ENCODE data around the gene NEURL1B. TPM values are rescaled to one million over a fixed set of nuclear protein-coding genes. Genes with fewer than 3 reads are reported as not detected.

NEURL1B gene
- total RNA-seq, 4 donors from 2014 or later, result 10.3 to 86.5 (median 17.8) TPM

DNA sequence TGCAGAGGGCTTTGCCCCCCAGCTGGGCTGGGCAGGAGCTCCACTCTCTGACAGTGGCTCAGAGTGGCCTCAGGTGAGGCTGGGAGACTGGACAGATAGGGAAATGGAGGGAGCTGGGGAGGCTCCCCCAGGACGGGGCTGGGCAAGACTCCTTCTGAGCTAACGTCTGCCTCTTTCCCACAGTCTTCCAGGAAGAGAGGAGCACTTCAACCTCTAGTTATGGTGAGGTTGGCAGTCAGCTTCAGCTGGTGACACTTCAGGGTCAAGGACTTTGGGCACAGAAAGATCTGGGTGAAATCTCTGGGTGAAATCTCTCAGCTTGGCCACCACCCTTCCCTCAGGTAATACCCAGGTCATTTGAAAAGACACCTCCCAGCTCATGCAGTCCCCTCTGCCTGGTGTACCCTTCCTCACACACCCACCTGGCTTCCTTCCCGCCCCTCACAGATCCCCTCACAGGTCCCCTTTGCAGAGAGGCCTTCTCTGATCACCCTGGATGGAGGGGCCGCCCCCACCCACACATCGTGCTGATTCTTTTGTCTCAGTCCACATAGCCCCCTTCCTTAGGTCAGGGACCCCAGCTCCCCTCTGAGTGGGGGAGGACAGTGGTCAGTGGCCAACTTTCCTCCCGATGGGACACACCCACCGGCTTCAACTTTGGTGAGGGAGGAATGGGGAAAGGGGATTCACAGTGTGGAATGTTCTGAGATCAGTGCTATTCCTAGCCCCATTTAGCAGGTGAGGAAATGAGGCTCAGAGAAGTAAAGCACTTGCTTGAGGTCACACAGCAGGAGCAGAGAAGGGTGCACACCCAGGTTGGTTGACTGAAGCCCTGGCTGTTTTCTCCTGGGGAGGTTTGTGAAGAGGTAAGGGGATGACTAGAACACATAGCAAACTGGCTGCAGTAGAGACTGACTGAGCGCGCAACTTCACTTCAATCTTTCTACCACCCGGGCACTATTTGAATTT, 15.8 kb upstream of the NEURL1B start:
- TF ChIP-seq CTCF (IDR thresholded peaks at IDR 0.05), result no peak
- ATAC-seq (ENCODE audit: low FRiP score) (no peak), DNase-seq (ENCODE audit: low spot score) (no peak)

DNA sequence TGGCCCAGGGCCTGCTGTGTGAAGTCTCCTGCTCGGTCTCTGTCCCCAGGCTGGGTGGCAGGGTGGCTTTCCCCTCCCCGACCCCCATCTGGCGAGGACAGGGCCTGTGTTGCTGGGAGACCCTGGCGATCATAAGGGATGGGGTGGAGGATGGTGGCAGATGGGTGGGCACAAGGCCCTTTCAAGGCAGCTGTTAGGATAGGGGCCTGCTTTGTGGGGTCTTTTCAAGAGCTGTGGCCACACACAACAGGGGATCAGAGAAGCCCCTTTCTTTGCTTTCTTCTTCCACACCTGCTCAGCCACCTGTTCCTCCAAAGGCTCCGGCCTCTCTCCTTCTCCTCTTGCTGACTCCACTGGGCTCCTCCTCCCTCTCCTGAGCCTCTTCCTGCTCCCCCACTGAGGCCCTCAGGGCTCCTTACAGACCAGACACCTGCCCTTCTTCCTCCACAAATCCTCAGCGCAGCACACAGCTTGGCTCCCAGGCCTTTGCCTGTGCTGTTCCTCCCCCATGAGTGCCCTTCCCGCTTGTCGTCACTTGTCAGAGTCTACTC, 15.0 kb upstream of the NEURL1B start:
- ATAC-seq (ENCODE audit: low FRiP score) (no peak), DNase-seq (ENCODE audit: low spot score) (no peak)
- no peak for TF ChIP-seq CTCF (IDR thresholded peaks at IDR 0.05)

DNA sequence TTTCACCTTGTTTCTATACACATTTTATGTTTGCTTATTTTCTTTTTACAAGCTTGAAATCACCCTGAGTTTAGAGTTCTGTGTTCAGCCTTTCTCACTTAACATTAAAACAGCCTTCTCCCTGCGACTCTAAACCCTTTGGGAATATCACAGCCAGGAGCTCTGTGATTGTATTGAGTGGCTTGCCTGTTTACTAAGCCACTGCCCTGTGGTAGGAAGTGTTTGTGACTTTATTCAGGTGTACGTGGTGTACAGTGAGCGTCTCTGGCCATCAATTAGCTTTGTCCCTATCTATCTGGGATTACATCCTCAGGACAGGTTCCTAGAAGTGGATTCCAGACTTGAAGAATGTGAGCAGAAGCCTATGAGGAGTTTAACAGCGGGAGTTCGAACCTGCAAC, 11.0 kb upstream of the NEURL1B start:
- no peak for DNase-seq (ENCODE audit: low spot score)
- no peak for ATAC-seq (ENCODE audit: low FRiP score)
- no peak for TF ChIP-seq CTCF (IDR thresholded peaks at IDR 0.05)

- DNase-seq (ENCODE audit: low spot score) (no peak), ATAC-seq (ENCODE audit: low FRiP score) (no peak)
- no peak for TF ChIP-seq CTCF (IDR thresholded peaks at IDR 0.05)
Measured at GRCh38 chr5:172630482-172630881, 10.6 kb upstream of the NEURL1B start.

- ATAC-seq (ENCODE audit: low FRiP score), result no peak
- TF ChIP-seq CTCF (IDR thresholded peaks at IDR 0.05), result no peak
- no peak for DNase-seq (ENCODE audit: low spot score)
Measured at GRCh38 chr5:172630986-172631385, 10.1 kb upstream of the NEURL1B start.

DNA sequence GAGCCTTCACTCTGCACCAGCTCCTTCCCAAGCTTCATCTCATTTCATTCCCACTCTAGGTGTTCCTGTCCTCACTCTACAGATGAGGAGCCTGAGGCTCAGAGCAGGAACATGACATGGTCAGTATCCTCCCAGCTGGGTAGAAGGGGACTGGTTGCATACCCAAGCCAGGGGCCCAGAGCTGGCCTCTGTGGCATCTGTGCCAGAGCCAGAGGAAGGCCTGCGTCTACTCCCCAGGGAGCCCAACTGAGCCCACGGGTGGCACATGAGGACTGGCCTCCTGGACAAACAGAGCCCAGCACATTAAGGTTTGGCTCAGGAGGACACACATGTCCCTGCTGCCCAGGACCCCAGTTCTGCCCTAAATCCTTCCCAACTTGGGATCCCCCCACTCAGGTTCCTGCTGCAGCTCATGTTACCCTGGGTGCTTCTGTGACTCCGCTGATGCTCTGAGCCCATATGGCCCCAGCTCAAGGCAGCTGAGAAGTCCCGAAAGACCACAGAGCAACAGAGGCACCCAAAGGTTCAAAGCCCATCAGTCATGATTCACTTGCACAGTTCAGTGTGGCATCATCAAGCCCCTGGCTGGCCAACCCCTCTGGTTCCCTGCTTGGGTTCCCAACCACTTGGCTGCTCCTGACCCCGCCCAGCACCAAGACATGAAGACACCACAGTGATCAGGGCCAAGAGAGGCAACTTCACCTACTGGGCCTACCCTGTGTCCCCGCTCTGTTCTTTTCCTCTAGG, 8.5 kb upstream of the NEURL1B start:
- no peak for ATAC-seq (ENCODE audit: low FRiP score)
- no peak for DNase-seq (ENCODE audit: low spot score)
- no peak for TF ChIP-seq CTCF (IDR thresholded peaks at IDR 0.05)

Measured in omental fat pad (tissue), 4 donors.